ENCODE measurements around the gene TEX35. TPM values are rescaled to one million over a fixed set of nuclear protein-coding genes. Genes with fewer than 3 reads are reported as not detected.

Gene TEX35
- total RNA-seq, 4 donors from 2014 or later, result 0.60 to 1.0 (median 1.0) TPM; not detected in 1

DNA sequence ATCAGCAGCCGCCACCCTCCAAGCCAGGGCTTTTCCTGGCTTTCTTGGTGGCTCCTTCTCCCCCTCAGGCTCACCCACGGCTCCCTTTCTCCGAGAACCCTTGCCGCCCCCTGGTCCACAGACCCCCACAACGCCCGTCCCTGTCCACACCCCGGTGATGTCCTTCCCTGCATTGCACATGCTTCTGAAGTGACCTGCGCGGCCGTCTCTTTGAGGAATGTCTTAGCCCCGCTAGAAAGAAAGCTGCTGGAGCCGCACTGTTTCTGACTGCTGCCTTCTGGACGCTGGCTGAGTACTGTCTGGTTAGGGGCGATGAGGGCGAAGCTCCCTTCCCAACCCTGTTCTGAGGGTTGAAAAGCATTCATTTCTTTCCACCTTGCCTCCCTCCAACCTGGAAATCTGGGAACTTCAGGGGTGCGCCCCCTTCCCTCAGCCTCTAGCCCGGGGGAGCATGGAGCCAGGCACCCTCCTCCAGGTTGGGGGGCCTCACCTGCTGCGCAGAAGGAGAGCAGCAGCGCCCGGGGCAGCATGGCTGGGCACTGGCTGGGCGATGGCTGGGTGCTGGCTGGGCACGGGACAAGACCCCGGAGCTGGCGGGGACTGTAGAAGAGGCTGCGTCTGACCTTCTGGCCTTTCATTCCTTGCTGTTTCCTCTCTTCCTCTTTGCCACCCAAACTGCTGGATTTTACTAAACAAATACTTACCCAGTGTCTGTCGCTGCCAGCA, 16.3 kb upstream of the TEX35 start, which contains the start of gene CLEC20A:
Gene CLEC20A (minus strand): TSS at position 555 of the 726 bp plus-strand sequence. CDS start 25 bp downstream, at position 530.
- TF ChIP-seq POLR2A (IDR thresholded peaks at IDR 0.05) (no peak), EP300 (IDR thresholded peaks at IDR 0.05) (no peak), POLR2AphosphoS5 (IDR thresholded peaks at IDR 0.05) (no peak)
- TF ChIP-seq, protein P1, sequence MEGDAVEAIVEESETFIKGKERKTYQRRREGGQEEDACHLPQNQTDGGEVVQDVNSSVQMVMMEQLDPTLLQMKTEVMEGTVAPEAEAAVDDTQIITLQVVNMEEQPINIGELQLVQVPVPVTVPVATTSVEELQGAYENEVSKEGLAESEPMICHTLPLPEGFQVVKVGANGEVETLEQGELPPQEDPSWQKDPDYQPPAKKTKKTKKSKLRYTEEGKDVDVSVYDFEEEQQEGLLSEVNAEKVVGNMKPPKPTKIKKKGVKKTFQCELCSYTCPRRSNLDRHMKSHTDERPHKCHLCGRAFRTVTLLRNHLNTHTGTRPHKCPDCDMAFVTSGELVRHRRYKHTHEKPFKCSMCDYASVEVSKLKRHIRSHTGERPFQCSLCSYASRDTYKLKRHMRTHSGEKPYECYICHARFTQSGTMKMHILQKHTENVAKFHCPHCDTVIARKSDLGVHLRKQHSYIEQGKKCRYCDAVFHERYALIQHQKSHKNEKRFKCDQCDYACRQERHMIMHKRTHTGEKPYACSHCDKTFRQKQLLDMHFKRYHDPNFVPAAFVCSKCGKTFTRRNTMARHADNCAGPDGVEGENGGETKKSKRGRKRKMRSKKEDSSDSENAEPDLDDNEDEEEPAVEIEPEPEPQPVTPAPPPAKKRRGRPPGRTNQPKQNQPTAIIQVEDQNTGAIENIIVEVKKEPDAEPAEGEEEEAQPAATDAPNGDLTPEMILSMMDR (IDR thresholded peaks at IDR 0.05), result no peak
- no peak within 1 kb of the TSS for H3K27ac ChIP-seq
- no peaks in the 10 kb centered on the region for H3K9me3 ChIP-seq
- no peaks in the 10 kb centered on the region for H3K27me3 ChIP-seq
- H3K36me3 ChIP-seq, result no peaks in the 10 kb centered on the region
- H3K4me3 ChIP-seq, result no peak within 1 kb of the TSS
- 87% methylated on average over 17 of the region's 26 CpGs for WGBS
- no peaks in the 10 kb centered on the region for H3K4me1 ChIP-seq
- no peak for DNase-seq (ENCODE audit: low spot score in 2 of 2)

DNA sequence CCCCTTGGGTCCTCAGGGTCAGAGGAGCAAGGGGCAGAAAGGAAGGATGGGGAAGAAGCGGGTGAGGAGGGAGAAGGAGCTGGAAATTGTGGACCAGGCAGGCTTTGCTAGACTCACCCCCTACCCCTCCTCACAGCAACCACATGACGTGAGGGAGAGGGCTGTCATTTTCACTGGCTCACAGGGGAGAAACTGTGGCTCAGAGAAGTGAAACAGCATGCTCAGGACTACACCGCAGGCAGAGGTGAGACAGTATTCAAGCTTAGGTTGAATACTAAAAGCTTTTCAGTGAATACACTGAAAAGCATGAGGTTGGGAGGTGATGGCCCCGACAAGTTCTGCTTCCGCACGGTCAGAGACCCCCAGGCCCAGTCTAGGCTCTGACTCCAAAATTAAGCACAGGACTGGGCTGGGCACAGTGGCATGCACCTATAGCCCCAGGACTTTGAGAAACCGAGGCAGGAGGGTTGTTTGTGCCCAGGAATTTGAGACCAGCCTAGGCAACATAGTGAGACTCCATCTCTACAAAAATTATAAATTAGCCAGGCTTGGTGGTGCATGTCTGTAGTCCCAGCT, 14.9 kb upstream of the TEX35 start:
- Histone ChIP-seq H3K36me3 (no peaks in the 10 kb centered on the region), H3K4me1 (no peaks in the 10 kb centered on the region), H3K4me3 (no peak overlapping the region), H3K27ac (no peak overlapping the region), H3K27me3 (no peaks in the 10 kb centered on the region), H3K9me3 (no peaks in the 10 kb centered on the region)
- DNase-seq (ENCODE audit: low spot score in 2 of 2), result no peak
- WGBS, result 88% methylated on average over 7 of the region's 7 CpGs
- TF ChIP-seq EP300 (IDR thresholded peaks at IDR 0.05) (no peak), POLR2A (IDR thresholded peaks at IDR 0.05) (no peak), POLR2AphosphoS5 (IDR thresholded peaks at IDR 0.05) (no peak)
- TF ChIP-seq, protein P1 (IDR thresholded peaks at IDR 0.05), result no peak

DNA sequence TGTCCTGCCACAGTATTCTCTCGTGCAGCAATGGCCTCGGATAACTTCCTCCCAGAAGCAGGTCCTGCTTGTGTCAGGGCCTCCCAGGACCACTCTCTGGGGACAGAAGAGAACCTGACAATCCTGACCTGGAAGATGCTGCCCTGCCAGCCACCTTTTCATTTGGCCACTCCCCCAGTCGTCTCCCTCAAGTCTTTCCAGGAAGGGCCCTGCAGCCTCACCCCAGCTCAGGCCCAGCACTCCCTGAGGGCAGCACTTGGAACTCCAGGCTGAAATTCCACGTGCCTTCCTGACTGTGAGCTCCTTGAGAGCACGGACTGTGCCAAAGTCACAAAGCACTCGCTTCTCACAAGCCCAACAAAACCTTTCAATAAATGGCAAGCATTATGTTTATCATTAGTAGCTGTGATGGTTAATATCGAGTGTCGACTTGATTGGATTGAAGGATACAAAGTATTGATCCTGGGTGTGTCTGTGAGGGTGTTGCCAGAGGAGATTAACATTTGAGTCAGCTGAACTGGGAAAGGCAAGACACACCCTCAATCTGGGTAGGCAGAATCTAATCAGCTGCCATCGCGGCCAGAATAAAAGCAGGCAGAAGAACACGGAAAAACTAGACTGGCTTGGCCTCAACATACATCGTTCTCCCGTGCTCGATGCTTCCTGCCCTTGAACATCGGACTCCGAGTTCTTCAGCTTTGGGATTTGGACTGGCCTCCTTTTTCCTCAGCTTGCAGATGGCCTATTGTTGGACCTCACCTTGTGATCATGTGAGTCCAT, 13.8 kb upstream of the TEX35 start:
- no peak for TF ChIP-seq POLR2A (IDR thresholded peaks at IDR 0.05)
- no peak for TF ChIP-seq POLR2AphosphoS5 (IDR thresholded peaks at IDR 0.05)
- TF ChIP-seq EP300 (IDR thresholded peaks at IDR 0.05), result no peak
- TF ChIP-seq, protein P1 (IDR thresholded peaks at IDR 0.05), result no peak
- H3K4me3 ChIP-seq, result no peak overlapping the region
- H3K36me3 ChIP-seq, result no peaks in the 10 kb centered on the region
- no peak for DNase-seq (ENCODE audit: low spot score in 2 of 2)
- no peaks in the 10 kb centered on the region for H3K4me1 ChIP-seq
- H3K27ac ChIP-seq, result no peak overlapping the region
- WGBS, result 58% methylated on average over 16 of the region's 16 CpGs
- H3K9me3 ChIP-seq, result no peaks in the 10 kb centered on the region
- no peaks in the 10 kb centered on the region for H3K27me3 ChIP-seq

DNA sequence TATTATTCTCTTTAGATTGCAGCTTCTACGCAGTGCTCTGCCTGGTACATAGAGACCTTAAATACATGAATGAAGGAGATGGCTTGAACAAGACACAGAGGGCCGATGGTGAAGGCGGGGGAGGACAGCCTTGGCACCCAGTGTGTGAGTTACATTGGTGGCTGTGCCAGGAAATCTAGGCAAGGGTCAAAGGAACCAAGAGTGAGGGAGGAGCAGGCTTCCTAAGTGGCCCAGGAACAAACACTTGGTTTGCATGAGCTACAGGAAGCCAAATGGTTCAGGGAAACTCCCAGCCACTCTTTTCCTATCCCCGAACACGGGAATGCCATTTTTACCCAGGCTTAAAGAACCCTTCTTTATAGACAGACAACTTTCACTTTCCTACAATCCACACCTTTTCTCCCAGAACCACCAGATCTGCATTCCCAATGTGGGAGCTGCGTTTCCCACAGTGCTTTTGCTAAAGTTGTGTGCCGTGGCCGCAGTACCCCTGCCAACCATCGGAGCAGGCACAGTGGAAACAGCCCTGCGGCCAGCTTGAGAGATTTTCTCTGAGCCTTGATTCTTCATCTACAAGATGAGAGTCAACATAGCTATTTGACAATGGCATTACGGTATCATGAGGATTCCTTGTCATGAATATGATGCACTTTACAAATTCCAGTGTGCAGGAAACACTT, 12.7 kb upstream of the TEX35 start:
- TF ChIP-seq EP300 (IDR thresholded peaks at IDR 0.05) (no peak), POLR2A (IDR thresholded peaks at IDR 0.05) (no peak), POLR2AphosphoS5 (IDR thresholded peaks at IDR 0.05) (no peak)
- TF ChIP-seq, protein P1 (IDR thresholded peaks at IDR 0.05), result no peak

More for the DNA sequence above, 12.7 kb upstream of the TEX35 start:
- no peaks in the 10 kb centered on the region for H3K27me3 ChIP-seq
- H3K9me3 ChIP-seq, result no peaks in the 10 kb centered on the region
- no peak overlapping the region for H3K27ac ChIP-seq
- DNase-seq (ENCODE audit: low spot score in 2 of 2), result no peak
- no peaks in the 10 kb centered on the region for H3K36me3 ChIP-seq
- 84% methylated on average over 11 of the region's 11 CpGs for WGBS
- no peaks in the 10 kb centered on the region for H3K4me1 ChIP-seq
- H3K4me3 ChIP-seq, result no peak overlapping the region

Data from suprapubic skin (tissue), 4 donors.